HEK293 (cell line): ENCODE results near the gene SIGLEC1.

ENCODE experiments used
- KLF8 ChIP-seq: fragments of 450-650 bp; formaldehyde crosslinking; IDR thresholded peaks from 2 replicates; pipeline ENCODE4 v1.5.1; 2016; ENCODE audit warnings: missing biosample characterization, missing genetic modification characterization
- YY1 ChIP-seq: fragments of 450-650 bp; formaldehyde crosslinking; IDR thresholded peaks from 2 replicates; pipeline ENCODE4 v1.5.1; 2018; ENCODE audit warnings: missing biosample characterization, missing genetic modification characterization
- ZBTB17 ChIP-seq: fragments of 450-650 bp; formaldehyde crosslinking; IDR thresholded peaks from 2 replicates; pipeline ENCODE4 v1.5.1; 2016; ENCODE audit warnings: missing biosample characterization, missing genetic modification characterization
- ZBTB8A ChIP-seq: fragments of 450-650 bp; formaldehyde crosslinking; IDR thresholded peaks from 2 replicates; pipeline ENCODE4 v1.5.1; 2016; ENCODE audit warnings: missing biosample characterization, missing genetic modification characterization
- ZNF112 ChIP-seq: fragments of 450-650 bp; formaldehyde crosslinking; IDR thresholded peaks from 2 replicates; pipeline ENCODE4 v1.5.0; 2017; ENCODE audit warnings: missing biosample characterization, missing genetic modification characterization
- ZNF114 ChIP-seq: fragments of 450-650 bp; formaldehyde crosslinking; IDR thresholded peaks from 2 replicates; pipeline ENCODE4 v1.5.0; 2017; ENCODE audit warnings: missing biosample characterization, missing genetic modification characterization
- ZNF174 ChIP-seq: fragments of 450-650 bp; formaldehyde crosslinking; IDR thresholded peaks from 2 replicates; pipeline ENCODE4 v1.5.0; 2017; ENCODE audit warnings: missing biosample characterization, mild to moderate bottlenecking, missing genetic modification characterization
- TF ChIP-seq, protein P1 (sequence below): fragments of 450-650 bp; formaldehyde crosslinking; IDR thresholded peaks from 2 replicates; pipeline ENCODE4 v1.5.1; 2016; ENCODE audit warnings: missing biosample characterization, missing genetic modification characterization
- TF ChIP-seq, protein P2 (sequence below): fragments of 450-650 bp; formaldehyde crosslinking; conservative IDR thresholded peaks from 2 replicates; pipeline ENCODE4 v1.5.1; 2016; ENCODE audit warnings: low read depth, missing biosample characterization, missing genetic modification characterization

- TF ChIP-seq ZNF114 (tag by site-specific recombination): no peak
- no peak for TF ChIP-seq YY1 (tag by site-specific recombination)
- TF ChIP-seq ZNF112 (tag by site-specific recombination): no peak
- no peak for TF ChIP-seq ZNF174 (tag by site-specific recombination)
- no peak for TF ChIP-seq ZBTB17 (tag by site-specific recombination)
- TF ChIP-seq, protein P1, sequence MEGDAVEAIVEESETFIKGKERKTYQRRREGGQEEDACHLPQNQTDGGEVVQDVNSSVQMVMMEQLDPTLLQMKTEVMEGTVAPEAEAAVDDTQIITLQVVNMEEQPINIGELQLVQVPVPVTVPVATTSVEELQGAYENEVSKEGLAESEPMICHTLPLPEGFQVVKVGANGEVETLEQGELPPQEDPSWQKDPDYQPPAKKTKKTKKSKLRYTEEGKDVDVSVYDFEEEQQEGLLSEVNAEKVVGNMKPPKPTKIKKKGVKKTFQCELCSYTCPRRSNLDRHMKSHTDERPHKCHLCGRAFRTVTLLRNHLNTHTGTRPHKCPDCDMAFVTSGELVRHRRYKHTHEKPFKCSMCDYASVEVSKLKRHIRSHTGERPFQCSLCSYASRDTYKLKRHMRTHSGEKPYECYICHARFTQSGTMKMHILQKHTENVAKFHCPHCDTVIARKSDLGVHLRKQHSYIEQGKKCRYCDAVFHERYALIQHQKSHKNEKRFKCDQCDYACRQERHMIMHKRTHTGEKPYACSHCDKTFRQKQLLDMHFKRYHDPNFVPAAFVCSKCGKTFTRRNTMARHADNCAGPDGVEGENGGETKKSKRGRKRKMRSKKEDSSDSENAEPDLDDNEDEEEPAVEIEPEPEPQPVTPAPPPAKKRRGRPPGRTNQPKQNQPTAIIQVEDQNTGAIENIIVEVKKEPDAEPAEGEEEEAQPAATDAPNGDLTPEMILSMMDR (tag by site-specific recombination): no peak
- TF ChIP-seq KLF8 (tag by site-specific recombination): no peak
- TF ChIP-seq, protein P2, sequence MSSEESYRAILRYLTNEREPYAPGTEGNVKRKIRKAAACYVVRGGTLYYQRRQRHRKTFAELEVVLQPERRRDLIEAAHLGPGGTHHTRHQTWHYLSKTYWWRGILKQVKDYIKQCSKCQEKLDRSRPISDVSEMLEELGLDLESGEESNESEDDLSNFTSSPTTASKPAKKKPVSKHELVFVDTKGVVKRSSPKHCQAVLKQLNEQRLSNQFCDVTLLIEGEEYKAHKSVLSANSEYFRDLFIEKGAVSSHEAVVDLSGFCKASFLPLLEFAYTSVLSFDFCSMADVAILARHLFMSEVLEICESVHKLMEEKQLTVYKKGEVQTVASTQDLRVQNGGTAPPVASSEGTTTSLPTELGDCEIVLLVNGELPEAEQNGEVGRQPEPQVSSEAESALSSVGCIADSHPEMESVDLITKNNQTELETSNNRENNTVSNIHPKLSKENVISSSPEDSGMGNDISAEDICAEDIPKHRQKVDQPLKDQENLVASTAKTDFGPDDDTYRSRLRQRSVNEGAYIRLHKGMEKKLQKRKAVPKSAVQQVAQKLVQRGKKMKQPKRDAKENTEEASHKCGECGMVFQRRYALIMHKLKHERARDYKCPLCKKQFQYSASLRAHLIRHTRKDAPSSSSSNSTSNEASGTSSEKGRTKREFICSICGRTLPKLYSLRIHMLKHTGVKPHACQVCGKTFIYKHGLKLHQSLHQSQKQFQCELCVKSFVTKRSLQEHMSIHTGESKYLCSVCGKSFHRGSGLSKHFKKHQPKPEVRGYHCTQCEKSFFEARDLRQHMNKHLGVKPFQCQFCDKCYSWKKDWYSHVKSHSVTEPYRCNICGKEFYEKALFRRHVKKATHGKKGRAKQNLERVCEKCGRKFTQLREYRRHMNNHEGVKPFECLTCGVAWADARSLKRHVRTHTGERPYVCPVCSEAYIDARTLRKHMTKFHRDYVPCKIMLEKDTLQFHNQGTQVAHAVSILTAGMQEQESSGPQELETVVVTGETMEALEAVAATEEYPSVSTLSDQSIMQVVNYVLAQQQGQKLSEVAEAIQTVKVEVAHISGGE (tag by site-specific recombination): no peak
- no peak for TF ChIP-seq ZBTB8A (tag by site-specific recombination)
Measured at GRCh38 chr20:3705491-3705969, 6.9 kb downstream of the SIGLEC1 start.
